ENCODE results near the gene OSBPL10. TPM values are rescaled to one million over a fixed set of nuclear protein-coding genes. Genes with fewer than 3 reads are reported as not detected.

The OSBPL10 gene
- total and polyA plus RNA-seq, 2 of the 8 experiments (the other 6 are each of a cell fraction or from before 2014, with no cell fraction given): 26.2 to 86.7 TPM

DNA sequence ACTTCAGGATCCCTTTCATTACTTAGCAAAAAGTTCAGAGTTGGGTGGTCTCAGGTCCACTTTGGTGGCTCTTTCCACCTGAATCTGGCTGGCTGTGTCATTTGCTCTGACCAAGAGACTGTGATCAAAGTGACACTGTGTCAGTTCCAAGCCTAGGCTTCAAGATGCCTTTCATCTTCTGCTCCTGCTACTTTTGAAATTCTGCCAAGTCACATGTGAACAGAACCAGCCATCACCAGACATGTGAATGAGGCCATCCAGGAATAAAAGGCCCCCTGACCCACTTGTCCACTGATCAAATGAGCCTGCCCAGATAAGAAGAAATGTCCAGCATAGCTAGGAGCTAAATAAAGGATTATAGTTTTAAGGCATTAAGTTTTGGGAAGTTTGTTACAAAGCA lies 132.2 kb downstream of the OSBPL10 start:
- POLR2A ChIA-PET (ENCODE audit: partially characterized antibody): interaction anchor here (0.9 kb wide), 1 partner anchor 10 kb away, joined by 3 read pairs; no protein-coding TSS in a partner anchor

More for the DNA sequence above, 132.2 kb downstream of the OSBPL10 start:
- no peak overlapping the region for H3K4ac ChIP-seq (replicated peaks; ENCODE audit: insufficient read length, low read depth, low read length)
- H3K79me2 ChIP-seq (ENCODE audit: control insufficient read depth in 1 of 2, insufficient read depth in 2 of 2, low read length in 2 of 2): peaks cover 0 to 66% of the 10 kb centered on the region in 2 experiments; a peak in 3 of 4 replicates
- H3K4me2 ChIP-seq (ENCODE audit: insufficient read depth in 1 of 2, low read depth in 2 of 2, low read length in 2 of 2): no peak overlapping the region
- H3K79me1 ChIP-seq (ENCODE audit: low read depth, low read length): peaks cover 5% of the 10 kb centered on the region; the same call in 1 of the 2 replicates
- H2AK5ac ChIP-seq (ENCODE audit: low read depth, low read length): no peak overlapping the region
- H3K4me1 ChIP-seq (replicated peaks in 1 of 4; ENCODE audit: control insufficient read depth in 3 of 4, insufficient read depth in 4 of 4, low read length in 3 of 4): peaks cover 0 to 8% (median 2%) of the 10 kb centered on the region in 4 experiments; a peak in 3 of 7 replicates
- H3K36me3 ChIP-seq (ENCODE audit: control insufficient read depth in 2 of 4, insufficient read depth in 4 of 4, low read length in 3 of 4): no peaks in the 10 kb centered on the region; a peak in 2 of 8 replicates
- no peak overlapping the region for H2BK12ac ChIP-seq (ENCODE audit: low read depth, low read length)
- H2BK15ac ChIP-seq (ENCODE audit: low read length): no peak overlapping the region
- no peak overlapping the region for H3K18ac ChIP-seq (ENCODE audit: extremely low read depth, low read length)
- DNase-seq (ENCODE audit: low read depth in 1 of 2, low spot score in 2 of 2) (no peak), FAIRE-seq (no peak)
- H2BK20ac ChIP-seq (ENCODE audit: low read length): no peak overlapping the region
- no peak overlapping the region for H2BK120ac ChIP-seq (replicated peaks; ENCODE audit: low read depth, low read length)
- no peak overlapping the region for H3K14ac ChIP-seq (ENCODE audit: insufficient read length)
- no peak overlapping the region for H3K4me3 ChIP-seq (ENCODE audit: extremely low read depth in 1 of 4, insufficient read depth in 2 of 4, low read depth in 3 of 4, low read length in 4 of 4)
- no peak overlapping the region for H4K8ac ChIP-seq (ENCODE audit: extremely low read depth, insufficient read depth, low read length)
- no peak overlapping the region for H4K5ac ChIP-seq (ENCODE audit: insufficient read length, low read depth, low read length)
- no peak overlapping the region for H3K56ac ChIP-seq (replicated peaks; ENCODE audit: insufficient read length, low read depth, low read length)
- no peaks in the 10 kb centered on the region for H3K27me3 ChIP-seq (replicated peaks in 1 of 4; ENCODE audit: control insufficient read depth in 3 of 4, extremely low read depth in 1 of 4, insufficient read depth in 3 of 4, low read length in 3 of 4)
- H2BK5ac ChIP-seq (ENCODE audit: low read depth, low read length): no peak overlapping the region
- no peak overlapping the region for H4K91ac ChIP-seq (replicated peaks; ENCODE audit: insufficient read length, low read length)
- no peak overlapping the region for H3K23ac ChIP-seq (ENCODE audit: insufficient read length)
- no peak overlapping the region for H3K27ac ChIP-seq (ENCODE audit: low read depth, low read length)
- no peaks in the 10 kb centered on the region for H3K9me3 ChIP-seq (ENCODE audit: insufficient read depth in 2 of 2, low read depth in 1 of 2, low read length in 1 of 2)
- no peak for TF ChIP-seq ATF2 (IDR thresholded peaks at IDR 0.05; ENCODE audit: low read length)
- TF ChIP-seq SRF (IDR thresholded peaks at IDR 0.05; ENCODE audit: low read depth, low read length): no peak
- no peak for TF ChIP-seq KDM4A (IDR thresholded peaks at IDR 0.05; ENCODE audit: low read depth, low read length, severe bottlenecking)
- TF ChIP-seq GTF2F1 (IDR thresholded peaks at IDR 0.05; ENCODE audit: borderline replicate concordance, low read depth, low read length): no peak
- no peak for TF ChIP-seq CBX8 (IDR thresholded peaks at IDR 0.05; ENCODE audit: borderline replicate concordance, low read depth, low read length)
- no peak for TF ChIP-seq JUN (IDR thresholded peaks at IDR 0.05; ENCODE audit: low read depth, low read length)
- TF ChIP-seq POLR2AphosphoS5 (IDR thresholded peaks at IDR 0.05; ENCODE audit: low read depth, low read length): no peak
- TF ChIP-seq RBBP5 (IDR thresholded peaks at IDR 0.05; ENCODE audit: borderline replicate concordance, low read depth, low read length): no peak
- H4K20me1 ChIP-seq (replicated peaks in 1 of 2; ENCODE audit: control insufficient read depth in 1 of 2, insufficient read depth in 2 of 2, low read length in 2 of 2): peaks cover 3 to 4% of the 10 kb centered on the region in 2 experiments
- H2AFZ ChIP-seq (ENCODE audit: low read length): no peak overlapping the region
- H3K23me2 ChIP-seq (ENCODE audit: low read depth, low read length): no peaks in the 10 kb centered on the region; the same call in 1 of the 2 replicates
- no peak overlapping the region for H3K9ac ChIP-seq (replicated peaks in 1 of 4; ENCODE audit: extremely low read depth in 1 of 4, low read depth in 3 of 4, low read length in 3 of 4)
- CTCF ChIA-PET (ENCODE audit: partially characterized antibody): interaction anchor here (1.3 to 2.7 kb wide), 3 partner anchors 8 to 124 kb away, joined by 3 to 13 read pairs (median 4); no protein-coding TSS in a partner anchor
